ENCODE measurements around the gene TERT. TPM values are rescaled to one million over a fixed set of nuclear protein-coding genes. Genes with fewer than 3 reads are reported as not detected.

TERT gene
- total RNA-seq, 2 experiments from 2014 or later, result 156 to 198 TPM

DNA sequence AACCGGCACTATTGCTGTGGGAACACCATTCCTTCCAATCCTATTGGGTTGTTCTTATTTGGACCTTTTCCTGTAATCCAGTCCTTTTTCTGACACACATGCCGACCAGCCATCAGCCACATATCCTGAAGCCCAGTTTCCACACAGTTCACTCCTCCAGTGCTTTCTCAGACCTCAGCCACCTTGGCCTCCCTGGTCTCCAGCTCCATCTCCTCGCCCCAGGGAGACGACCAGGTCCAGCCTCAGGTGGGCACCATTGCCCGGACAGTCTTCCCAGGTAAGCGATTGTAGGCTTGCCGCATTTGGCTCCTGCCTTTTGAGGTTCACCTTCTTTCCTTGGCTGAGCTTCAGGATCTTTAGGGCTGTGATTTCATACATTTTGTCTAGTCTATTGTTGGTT is 15.2 kb upstream of the TERT start:
- ChIA-PET CTCF (ENCODE audit: unreplicated experiment) (no interaction called here), POLR2A (interaction anchor here (0.8 to 2.0 kb wide), 7 partner anchors 9 to 33 kb away, joined by 3 to 9 read pairs (median 6); no protein-coding TSS in a partner anchor)
- no TSS peak for BruUV-seq (replicated peaks)
- peak overlapping the region; percentile 100 for H3K27ac ChIP-seq (ENCODE audit: low read depth, low read length, poor library complexity, severe bottlenecking)
- peaks cover 31% of the 10 kb centered on the region for H3K9me3 ChIP-seq (ENCODE audit: low read length)
- TF ChIP-seq EZH2phosphoT487 (IDR thresholded peaks at IDR 0.05; ENCODE audit: borderline replicate concordance, low read depth, low read length), result no peak
- TF ChIP-seq CTCF (conservative IDR thresholded peaks at IDR 0.05; ENCODE audit: low read length), result no peak
- DNase-seq (ENCODE audit: low spot score), result no peak
- H3K4me1 ChIP-seq (ENCODE audit: insufficient read depth, low read length, poor library complexity, severe bottlenecking), result peaks cover 67% of the 10 kb centered on the region
- no peak overlapping the region for H3K4me2 ChIP-seq (ENCODE audit: low read length)
- H2AFZ ChIP-seq (ENCODE audit: low read length), result no peak overlapping the region
- H4K20me1 ChIP-seq (ENCODE audit: insufficient read depth, low read length), result no peaks in the 10 kb centered on the region
- peaks cover 32% of the 10 kb centered on the region for H3K36me3 ChIP-seq (ENCODE audit: insufficient read depth, low read length)
- H3K4me3 ChIP-seq (ENCODE audit: low read depth, low read length, poor library complexity, severe bottlenecking), result no peak overlapping the region
- no peaks in the 10 kb centered on the region for H3K9me2 ChIP-seq (ENCODE audit: insufficient read depth, low read length)
- intact Hi-C loops (cut with micrococcal nuclease; ENCODE audit: unreplicated experiment), result loop anchor here (10.0 kb wide), 2 partner anchors 215 to 485 kb away; partner anchors contain the start of genes LPCAT1 and MRPL36
- peaks cover 8% of the 10 kb centered on the region; the same call in 1 of the 2 replicates for H3K79me2 ChIP-seq (ENCODE audit: insufficient read depth, low read depth, low read length)

DNA sequence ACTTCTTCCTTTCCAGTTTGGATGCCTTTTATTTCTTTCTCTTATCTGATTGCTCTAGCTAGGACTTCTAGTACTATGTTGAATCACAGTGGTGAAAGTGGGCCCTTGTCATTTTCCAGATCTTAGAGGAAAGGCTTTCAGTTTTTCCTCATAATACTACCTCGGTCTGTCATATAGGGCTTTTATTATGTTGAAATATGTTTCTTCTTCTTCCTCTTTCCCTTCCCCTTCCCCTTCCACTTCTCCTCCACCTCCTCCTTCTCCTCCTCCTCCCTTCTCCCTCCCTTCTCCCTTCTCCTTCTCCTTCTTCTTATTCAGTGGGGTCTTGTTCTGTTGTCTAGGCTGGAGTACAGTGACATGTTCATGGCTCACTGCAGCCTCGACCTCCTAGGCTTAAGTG is 9.2 kb upstream of the TERT start:
- intact Hi-C loops (cut with micrococcal nuclease; ENCODE audit: unreplicated experiment), result no loop called here
- peaks cover 22% of the 10 kb centered on the region; the same call in 1 of the 2 replicates for H3K9me3 ChIP-seq (ENCODE audit: low read length)
- no peak for TF ChIP-seq CTCF (conservative IDR thresholded peaks at IDR 0.05; ENCODE audit: low read length)
- TF ChIP-seq EZH2phosphoT487 (IDR thresholded peaks at IDR 0.05; ENCODE audit: borderline replicate concordance, low read depth, low read length), result no peak
- no peaks in the 10 kb centered on the region for H4K20me1 ChIP-seq (ENCODE audit: insufficient read depth, low read length)
- ChIA-PET CTCF (ENCODE audit: unreplicated experiment) (no interaction called here), POLR2A (interaction anchor here (0.6 to 2.1 kb wide), 3 partner anchors 8 to 262 kb away, joined by 3 to 10 read pairs (median 4); no protein-coding TSS in a partner anchor)
- no peak overlapping the region for H3K4me3 ChIP-seq (ENCODE audit: low read depth, low read length, poor library complexity, severe bottlenecking)
- H3K9me2 ChIP-seq (ENCODE audit: insufficient read depth, low read length), result no peaks in the 10 kb centered on the region
- H3K36me3 ChIP-seq (ENCODE audit: insufficient read depth, low read length), result peaks cover 14% of the 10 kb centered on the region
- no TSS peak for BruUV-seq (replicated peaks)
- H3K4me2 ChIP-seq (ENCODE audit: low read length), result 0 out of 2 replicates have a peak overlapping the region, but pooled peaks have one; percentile 14
- no peak for DNase-seq (ENCODE audit: low spot score)
- H3K27ac ChIP-seq (ENCODE audit: low read depth, low read length, poor library complexity, severe bottlenecking), result peak overlapping the region; percentile 44
- H3K4me1 ChIP-seq (ENCODE audit: insufficient read depth, low read length, poor library complexity, severe bottlenecking), result peaks cover 62% of the 10 kb centered on the region
- no peaks in the 10 kb centered on the region for H3K79me2 ChIP-seq (ENCODE audit: insufficient read depth, low read depth, low read length)
- H2AFZ ChIP-seq (ENCODE audit: low read length), result peak overlapping the region; percentile 22; the same call in 1 of the 2 replicates

- DNase-seq (ENCODE audit: low spot score), result no peak
- no peaks in the 10 kb centered on the region for H3K9me2 ChIP-seq (ENCODE audit: insufficient read depth, low read length)
- no peak overlapping the region for H3K4me2 ChIP-seq (ENCODE audit: low read length)
- H3K27ac ChIP-seq (ENCODE audit: low read depth, low read length, poor library complexity, severe bottlenecking), result no peak overlapping the region
- H3K9me3 ChIP-seq (ENCODE audit: low read length), result peaks cover 18% of the 10 kb centered on the region; the same call in 1 of the 2 replicates
- no peaks in the 10 kb centered on the region for H4K20me1 ChIP-seq (ENCODE audit: insufficient read depth, low read length)
- TF ChIP-seq CTCF (conservative IDR thresholded peaks at IDR 0.05; ENCODE audit: low read length) (no peak), EZH2phosphoT487 (IDR thresholded peaks at IDR 0.05; ENCODE audit: borderline replicate concordance, low read depth, low read length) (no peak)
- no peak overlapping the region for H2AFZ ChIP-seq (ENCODE audit: low read length)
- H3K36me3 ChIP-seq (ENCODE audit: insufficient read depth, low read length), result peaks cover 10% of the 10 kb centered on the region
- H3K4me1 ChIP-seq (ENCODE audit: insufficient read depth, low read length, poor library complexity, severe bottlenecking), result peaks cover 79% of the 10 kb centered on the region
- H3K4me3 ChIP-seq (ENCODE audit: low read depth, low read length, poor library complexity, severe bottlenecking), result no peak overlapping the region
- CTCF ChIA-PET (ENCODE audit: unreplicated experiment), result no interaction called here
- POLR2A ChIA-PET, result interaction anchor here (2.1 kb wide), 1 partner anchor 14 kb away, joined by 10 read pairs; no protein-coding TSS in a partner anchor
- no peaks in the 10 kb centered on the region for H3K79me2 ChIP-seq (ENCODE audit: insufficient read depth, low read depth, low read length)
- no TSS peak for BruUV-seq (replicated peaks)
- intact Hi-C loops (cut with micrococcal nuclease; ENCODE audit: unreplicated experiment), result no loop called here
These were observed 7.4 kb upstream of the TERT start for GRCh38 chr5:1302258-1302657.
